Kidney (tissue), 14 donors: Measurements from ENCODE around the gene DHX15. TPM values are rescaled to one million over a fixed set of nuclear protein-coding genes. Genes with fewer than 3 reads are reported as not detected.

Experiments
- DNase-seq, 5 donors: peaks; one replicate each; pipeline ENCODE4 v3.0.0-alpha.2; 2013 to 2020
- FAIRE-seq: peaks from 2 replicates; lab custom pipeline; 2012; peaks lifted over from hg19 to GRCh38; lab: Jason Lieb, UNC
- H3K27ac ChIP-seq, 2 donors: one replicate each; pipeline ENCODE4 v1.7.0; 2013; ENCODE audit warnings: low read depth in 2 of 2, low read length in 2 of 2, inconsistent platforms in 1 of 2
- H3K27me3 ChIP-seq: one replicate; pipeline ENCODE4 v1.7.1; 2013; ENCODE audit warnings: low read length, inconsistent platforms; ENCODE audit not compliant: control insufficient read depth, insufficient read depth
- H3K36me3 ChIP-seq, 3 donors: one replicate each; pipeline versions ENCODE4 v1.7.0 to v1.7.1; 2013; ENCODE audit warnings: low read length in 3 of 3, control low read depth in 1 of 3, inconsistent platforms in 1 of 3; ENCODE audit not compliant: insufficient read depth in 3 of 3, control insufficient read depth in 2 of 3
- H3K4me1 ChIP-seq, 3 donors: one replicate each; pipeline versions ENCODE4 v1.7.0 to v1.7.1; 2013; ENCODE audit warnings: low read length in 3 of 3, inconsistent platforms in 1 of 3, low read depth in 1 of 3; ENCODE audit not compliant: control insufficient read depth in 2 of 3, insufficient read depth in 2 of 3
- H3K4me3 ChIP-seq, 3 donors: one replicate each; pipeline versions ENCODE4 v1.7.0 to v1.8.1; 2013; ENCODE audit warnings: low read length in 3 of 3, control low read depth in 1 of 3, inconsistent platforms in 1 of 3
- H3K9ac ChIP-seq, 3 donors: one replicate each; pipeline versions ENCODE4 v1.7.0 to v1.7.1; 2013; ENCODE audit warnings: low read length in 3 of 3, control low read depth in 1 of 3, inconsistent platforms in 1 of 3
- H3K9me3 ChIP-seq, 3 donors: one replicate each; pipeline versions ENCODE4 v1.7.0 to v1.7.1; 2013; ENCODE audit warnings: low read length in 3 of 3, control low read depth in 1 of 3, inconsistent platforms in 1 of 3; ENCODE audit not compliant: control insufficient read depth in 2 of 3, insufficient read depth in 1 of 3
- CTCF ChIP-seq: IDR thresholded peaks from 3 replicates; pipeline ENCODE4 v1.5.1; 2012; ENCODE audit warnings: mild to moderate bottlenecking, moderate library complexity, borderline replicate concordance; ENCODE audit not compliant: insufficient read depth; ENCODE audit errors: extremely low read depth
- intact Hi-C: fragments of 100-400 bp; cut with DNase I; formaldehyde crosslinking; loops from one replicate; pipeline ENCODE4 v1.11.1; 2022
- polyA plus RNA-seq: library from polyadenylated mRNA; stranded (reverse); fragments of 350-450 nt; fragmentation: Illumina TruSeq; extraction: RNeasy Lipid Tissue Mini Kit (QIAGEN cat#74804); gene quantifications from one replicate; pipeline ENCODE4 v1.2.3, GENCODE V29; 2014; ENCODE audit warnings: low read depth, low replicate concordance; ENCODE audit not compliant: insufficient read depth
- total RNA-seq: library from RNA; stranded (reverse); fragmentation: NEBNext Ultra II Directional; extraction: Animal tissue kit (Norgen Biotek cat#: 25700); gene quantifications from one replicate; pipeline ENCODE4 v1.2.1, GENCODE V29; 2021
- donor health status: control.
- donor health status: control.
- donor health status: control.
- donor health status: control.
- donor health status: control.
- donor health status: DM: yes; HTN: yes; CAD: no.
- donor health status: Normal renal cell carcinoma (clear cell type).

DHX15 gene
- total and polyA plus RNA-seq, 2 donors from 2014 or later: 53.4 to 120 TPM

DNA sequence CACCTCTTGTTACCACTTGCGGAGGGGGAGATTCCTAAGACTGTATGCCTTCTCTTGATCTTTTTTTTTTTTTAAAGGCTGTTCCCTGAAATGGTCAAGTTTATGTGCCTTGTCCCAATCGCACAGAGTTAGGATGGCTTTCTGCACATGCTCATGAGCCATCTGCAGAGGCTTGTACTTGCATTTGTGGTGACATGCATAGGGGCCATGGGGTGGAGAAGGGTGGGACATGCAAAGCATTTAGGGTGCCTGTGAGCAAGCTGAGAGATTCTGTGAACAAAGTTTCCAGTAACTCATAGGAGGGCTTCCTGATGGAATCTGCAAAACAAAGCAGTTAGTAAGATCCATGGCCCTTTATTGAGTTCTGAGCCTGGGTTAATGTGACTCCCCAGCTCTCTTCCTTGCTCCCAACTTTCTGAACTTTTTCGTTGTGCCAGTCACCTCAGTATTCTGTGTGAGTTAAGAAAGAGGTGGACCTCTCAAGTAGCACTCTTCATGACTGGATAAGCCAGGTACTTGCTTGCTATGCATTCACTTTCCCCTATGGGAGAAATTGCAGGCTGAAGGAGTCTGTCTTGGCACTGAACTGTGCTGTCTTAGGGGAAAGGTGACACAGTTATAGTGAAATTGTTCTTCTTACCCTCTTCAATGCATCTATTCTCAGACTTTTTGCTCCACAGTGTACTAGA is 37.9 kb upstream of the DHX15 start:
- Histone ChIP-seq H3K9ac (no peak overlapping the region), H3K27me3 (no peaks in the 10 kb centered on the region), H3K27ac (no peak overlapping the region), H3K9me3 (peaks cover 0 to 13% (median 0%) of the 10 kb centered on the region in 3 donors), H3K4me3 (no peak overlapping the region), H3K36me3 (no peaks in the 10 kb centered on the region), H3K4me1 (no peaks in the 10 kb centered on the region)
- FAIRE-seq (no peak), DNase-seq (no peak)
- intact Hi-C loops: no loop called here
- TF ChIP-seq CTCF: no peak

- Histone ChIP-seq H3K27me3 (no peaks in the 10 kb centered on the region), H3K36me3 (no peaks in the 10 kb centered on the region), H3K4me1 (no peaks in the 10 kb centered on the region), H3K4me3 (no peak overlapping the region), H3K27ac (no peak overlapping the region), H3K9ac (no peak overlapping the region), H3K9me3 (peaks cover 0 to 13% (median 0%) of the 10 kb centered on the region in 3 donors)
- no peak for FAIRE-seq
- TF ChIP-seq CTCF: no peak
- DNase-seq: no peak
- intact Hi-C loops: no loop called here
Observed at GRCh38 chr4:24615977-24616376, 31.6 kb upstream of the DHX15 start.

DNA sequence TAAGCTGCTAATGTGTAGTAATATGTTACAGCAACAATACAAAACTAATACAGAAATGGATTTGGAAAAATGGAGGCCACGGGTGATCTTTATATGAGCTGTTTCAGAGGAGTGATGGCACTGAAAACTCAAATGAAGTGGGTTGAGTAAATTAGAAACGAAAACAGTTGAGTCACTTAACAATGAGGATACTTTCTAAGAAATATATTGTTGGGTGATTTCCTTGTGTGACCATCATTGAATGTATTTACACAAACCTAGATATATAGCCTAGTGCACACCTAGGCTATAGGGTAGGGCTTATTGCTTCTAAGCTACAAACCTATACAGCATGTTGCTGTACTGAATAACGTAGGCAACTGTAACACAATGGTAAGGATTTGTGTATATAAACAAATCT is 30.5 kb upstream of the DHX15 start:
- intact Hi-C loops: no loop called here
- H3K4me1 ChIP-seq: no peaks in the 10 kb centered on the region
- peaks cover 0 to 4% (median 0%) of the 10 kb centered on the region in 3 donors for H3K9me3 ChIP-seq
- DNase-seq: no peak
- H3K27me3 ChIP-seq: no peaks in the 10 kb centered on the region
- no peak for FAIRE-seq
- H3K9ac ChIP-seq: no peak overlapping the region
- H3K4me3 ChIP-seq: no peak overlapping the region
- H3K36me3 ChIP-seq: no peaks in the 10 kb centered on the region
- no peak for TF ChIP-seq CTCF
- no peak overlapping the region for H3K27ac ChIP-seq

DNA sequence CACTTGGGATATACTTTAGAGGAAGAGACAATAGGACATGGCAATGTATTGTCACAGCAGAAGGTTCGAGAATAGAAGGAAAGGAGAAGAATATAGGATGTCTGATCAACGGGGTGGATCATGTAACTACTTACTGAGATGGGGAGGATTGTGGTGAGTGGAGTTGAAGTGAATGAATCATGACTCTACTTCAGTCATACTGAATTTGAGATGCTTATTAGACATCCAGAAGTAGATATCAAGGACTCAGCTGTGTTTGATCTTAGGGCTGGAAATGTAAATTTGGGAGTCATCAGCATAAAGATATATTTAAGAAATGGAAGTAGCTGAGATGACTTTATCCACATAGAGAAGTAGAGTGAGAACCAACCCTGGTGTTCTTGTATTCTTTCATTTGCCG is 29.1 kb upstream of the DHX15 start:
- Histone ChIP-seq H3K9me3 (no peaks in the 10 kb centered on the region), H3K27ac (no peak overlapping the region), H3K27me3 (no peaks in the 10 kb centered on the region), H3K36me3 (no peaks in the 10 kb centered on the region), H3K4me1 (no peaks in the 10 kb centered on the region), H3K9ac (no peak overlapping the region), H3K4me3 (no peak overlapping the region)
- no peak for TF ChIP-seq CTCF
- no peak for FAIRE-seq
- DNase-seq: no peak
- intact Hi-C loops: no loop called here
